Measurements from ENCODE around the gene B3GNT5. TPM values are rescaled to one million over a fixed set of nuclear protein-coding genes. Genes with fewer than 3 reads are reported as not detected.

The B3GNT5 gene
- total and polyA plus RNA-seq, 2 experiments from 2014 or later: 4.9 to 6.4 TPM

DNA sequence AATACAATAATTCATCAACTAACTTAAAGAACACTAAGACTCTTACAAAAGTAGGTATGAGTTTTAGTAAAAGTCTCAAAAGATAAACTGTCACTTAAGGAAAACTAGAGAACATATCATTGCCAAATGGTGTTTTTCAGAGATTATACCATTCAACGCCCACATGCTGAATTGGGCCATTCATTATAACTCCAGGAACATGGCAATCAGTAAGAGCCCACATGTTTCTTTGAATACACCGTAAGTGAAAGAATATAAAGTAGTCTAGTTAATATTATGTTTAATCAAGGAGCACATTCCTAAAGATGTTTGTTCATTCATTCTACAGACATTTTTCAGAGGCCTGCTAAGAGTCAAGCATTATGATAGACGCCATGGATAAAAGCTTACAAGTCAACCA is 22.9 kb downstream of the B3GNT5 start:
- peaks cover 2% of the 10 kb centered on the region; the same call in 1 of the 2 replicates for H3K4me1 ChIP-seq (ENCODE audit: insufficient read depth)

GRCh38 chr3:183277260-183277659 is 24.2 kb downstream of the B3GNT5 start:
- Mint-ChIP-seq H3K4me1 (peaks cover 7% of the 10 kb centered on the region), H3K9me3 (no peaks in the 10 kb centered on the region), H3K27me3 (ENCODE audit: insufficient read depth, low read depth, poor library complexity) (no peaks in the 10 kb centered on the region), H3K4me3 (no peak overlapping the region), H3K36me3 (ENCODE audit: low read depth) (no peaks in the 10 kb centered on the region), H3K27ac (no peak overlapping the region)
- Histone ChIP-seq H3K4me2 (no peak overlapping the region), H3F3A (replicated peaks; ENCODE audit: low read depth) (no peaks in the 10 kb centered on the region), H3K36me3 (ENCODE audit: insufficient read depth) (no peaks in the 10 kb centered on the region), H3K79me2 (replicated peaks; ENCODE audit: insufficient read depth) (no peaks in the 10 kb centered on the region), H3K9me2 (ENCODE audit: insufficient read depth) (no peaks in the 10 kb centered on the region), H3K27ac (ENCODE audit: low read depth) (no peak overlapping the region), H3K27me3 (ENCODE audit: insufficient read depth) (no peaks in the 10 kb centered on the region), H4K20me1 (replicated peaks; ENCODE audit: insufficient read depth) (no peaks in the 10 kb centered on the region), H3K4me1 (ENCODE audit: insufficient read depth) (peaks cover 8% of the 10 kb centered on the region; the same call in 1 of the 2 replicates), H2AFZ (no peak overlapping the region), H3K4me3 (no peak overlapping the region)
- no peak for ATAC-seq
- DNase-seq (ENCODE audit: low spot score): no peak
- no peak for TF ChIP-seq STAT1 (IDR thresholded peaks at IDR 0.05; ENCODE audit: unreplicated experiment)
- TF ChIP-seq ZNF114 (CRISPR knock-in tag; IDR thresholded peaks at IDR 0.05): no peak

More for the DNA sequence above, 22.9 kb downstream of the B3GNT5 start:
- Mint-ChIP-seq H3K36me3 (ENCODE audit: low read depth) (no peaks in the 10 kb centered on the region), H3K27ac (no peak overlapping the region), H3K4me1 (peaks cover under 1% of the 10 kb centered on the region), H3K27me3 (ENCODE audit: insufficient read depth, low read depth, poor library complexity) (no peaks in the 10 kb centered on the region), H3K4me3 (no peak overlapping the region), H3K9me3 (no peaks in the 10 kb centered on the region)
- Histone ChIP-seq H3K4me2 (no peak overlapping the region), H3K79me2 (replicated peaks; ENCODE audit: insufficient read depth) (no peaks in the 10 kb centered on the region), H3K4me3 (no peak overlapping the region), H3K9me2 (ENCODE audit: insufficient read depth) (no peaks in the 10 kb centered on the region), H2AFZ (no peak overlapping the region), H3K36me3 (ENCODE audit: insufficient read depth) (no peaks in the 10 kb centered on the region), H3F3A (replicated peaks; ENCODE audit: low read depth) (no peaks in the 10 kb centered on the region), H3K27me3 (ENCODE audit: insufficient read depth) (no peaks in the 10 kb centered on the region), H4K20me1 (replicated peaks; ENCODE audit: insufficient read depth) (no peaks in the 10 kb centered on the region), H3K27ac (ENCODE audit: low read depth) (no peak overlapping the region)
- DNase-seq (ENCODE audit: low spot score) (no peak), ATAC-seq (no peak)
- TF ChIP-seq ZNF331 (CRISPR knock-in tag; IDR thresholded peaks at IDR 0.05; ENCODE audit: low read depth): no peak
- TF ChIP-seq, protein P1, sequence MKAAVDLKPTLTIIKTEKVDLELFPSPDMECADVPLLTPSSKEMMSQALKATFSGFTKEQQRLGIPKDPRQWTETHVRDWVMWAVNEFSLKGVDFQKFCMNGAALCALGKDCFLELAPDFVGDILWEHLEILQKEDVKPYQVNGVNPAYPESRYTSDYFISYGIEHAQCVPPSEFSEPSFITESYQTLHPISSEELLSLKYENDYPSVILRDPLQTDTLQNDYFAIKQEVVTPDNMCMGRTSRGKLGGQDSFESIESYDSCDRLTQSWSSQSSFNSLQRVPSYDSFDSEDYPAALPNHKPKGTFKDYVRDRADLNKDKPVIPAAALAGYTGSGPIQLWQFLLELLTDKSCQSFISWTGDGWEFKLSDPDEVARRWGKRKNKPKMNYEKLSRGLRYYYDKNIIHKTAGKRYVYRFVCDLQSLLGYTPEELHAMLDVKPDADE (IDR thresholded peaks at IDR 0.05): no peak
- TF ChIP-seq NANOG (IDR thresholded peaks at IDR 0.05; ENCODE audit: borderline replicate concordance): no peak
- no peak for TF ChIP-seq REST (IDR thresholded peaks at IDR 0.05; ENCODE audit: unreplicated experiment)
- TF ChIP-seq EZH2phosphoT487 (IDR thresholded peaks at IDR 0.05; ENCODE audit: unreplicated experiment): no peak
- TF ChIP-seq CREB1 (CRISPR knock-in tag; IDR thresholded peaks at IDR 0.05; ENCODE audit: low read depth): no peak
